Activated naive CD8-positive, alpha-beta T cell treated with anti-CD3 and anti-CD28 coated beads, Interleukin-2, amount 10 ng/mL, durations not matched to agents 7 days and 5 days (primary cell): ENCODE measurements around the gene TPTE. TPM values are rescaled to one million over a fixed set of nuclear protein-coding genes. Genes with fewer than 3 reads are reported as not detected.
"Not testable (repeated sequence)": the region's sequence is repeated elsewhere in the genome, so short reads cannot be mapped to it uniquely, and the experiment has no call there.

ENCODE experiments used
- ATAC-seq: fragments of 150-1000 bp; cut with Tn5 transposase; one replicate; pipeline ENCODE4 v1.10.0; 2021; ENCODE audit warnings: low read depth, moderate library complexity
- POLR2A ChIA-PET: fragments of 350-600 bp; sonication (Branson Sonifier 250); formaldehyde crosslinking; loops from one replicate; lab custom pipeline; 2021; ENCODE audit warnings: antibody characterized with exemption; lab: Charles Lee
- DNase-seq: peaks from one replicate; pipeline ENCODE4 v3.0.0; 2021
- H3K27ac Mint-ChIP-seq: one replicate; pipeline ENCODE4 v1.8.0; 2022; ENCODE audit warnings: mild to moderate bottlenecking, mixed read lengths
- H3K27me3 Mint-ChIP-seq: one replicate; pipeline ENCODE4 v1.8.0; 2022; ENCODE audit warnings: mild to moderate bottlenecking, moderate library complexity, mixed read lengths
- H3K36me3 Mint-ChIP-seq: one replicate; pipeline ENCODE4 v1.8.0; 2021; ENCODE audit warnings: mild to moderate bottlenecking, mixed read lengths
- H3K4me1 Mint-ChIP-seq: one replicate; pipeline ENCODE4 v1.8.0; 2021; ENCODE audit warnings: mixed read lengths
- H3K4me3 Mint-ChIP-seq: one replicate; pipeline ENCODE4 v1.8.0; 2022; ENCODE audit warnings: mild to moderate bottlenecking, moderate library complexity, mixed read lengths
- H3K9me3 Mint-ChIP-seq: one replicate; pipeline ENCODE4 v1.8.0; 2021; ENCODE audit warnings: mixed read lengths
- total RNA-seq, 2 experiments: library from RNA; stranded (reverse); gene quantifications; one replicate each; pipeline ENCODE4 v1.2.3, GENCODE V29; 2021

Gene TPTE
- total RNA-seq = not detected

DNA sequence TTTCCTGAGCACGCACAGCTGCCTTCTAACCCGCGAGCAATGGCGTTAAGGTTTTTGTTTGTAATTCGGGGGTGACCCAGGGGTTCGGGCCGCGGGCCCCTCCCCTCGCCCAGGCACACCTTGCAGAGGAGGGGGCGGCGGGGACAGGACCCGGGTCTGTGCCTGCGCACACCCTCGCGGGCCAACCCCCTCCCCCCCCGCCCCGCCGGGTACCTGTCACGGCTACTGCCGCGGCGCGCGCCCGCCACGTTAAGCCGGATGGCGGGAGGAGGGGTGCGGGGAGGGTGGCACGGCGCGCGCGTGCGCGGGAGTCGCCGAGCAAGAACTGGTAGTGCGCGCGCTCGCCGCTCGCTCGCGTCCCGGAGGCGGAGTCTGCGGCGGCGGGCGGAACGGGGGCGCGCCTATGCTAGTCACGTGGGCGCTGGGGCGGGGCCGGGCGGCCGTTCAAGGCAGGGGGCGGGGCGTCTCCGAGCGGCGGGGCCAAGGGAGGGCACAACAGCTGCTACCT is at the start of gene TPTE:
Gene TPTE, plus strand, starts transcription at position 493 of the 508 bp plus-strand sequence. CDS start 17,141 bp downstream, outside the sequence.
- POLR2A ChIA-PET = no interaction called here

GRCh38 chr21:10471999-10472398 is 49.4 kb upstream of the TPTE start:
- DNase-seq, H3K27ac Mint-ChIP-seq, ATAC-seq, H3K36me3 Mint-ChIP-seq, H3K27me3 Mint-ChIP-seq, H3K9me3 Mint-ChIP-seq, H3K4me3 Mint-ChIP-seq, POLR2A ChIA-PET, H3K4me1 Mint-ChIP-seq: not testable (repeated sequence)

More for the DNA sequence above, at the start of gene TPTE:
- H3K4me3 Mint-ChIP-seq = no peak within 1 kb of the TSS
- no peak for DNase-seq
- H3K4me1 Mint-ChIP-seq = no peaks in the 10 kb centered on the region
- ATAC-seq = no peak
- no peaks in the 10 kb centered on the region for H3K36me3 Mint-ChIP-seq
- no peak within 1 kb of the TSS for H3K27ac Mint-ChIP-seq
- H3K27me3 Mint-ChIP-seq = no peaks in the 10 kb centered on the region
- peaks cover 31% of the 10 kb centered on the region for H3K9me3 Mint-ChIP-seq

- H3K27me3 Mint-ChIP-seq, ATAC-seq, H3K36me3 Mint-ChIP-seq, H3K4me1 Mint-ChIP-seq, H3K4me3 Mint-ChIP-seq, H3K27ac Mint-ChIP-seq, POLR2A ChIA-PET, DNase-seq: not testable (repeated sequence)
- peaks cover 21% of the 10 kb centered on the region for H3K9me3 Mint-ChIP-seq
Measured at GRCh38 chr21:10477794-10478193, 43.6 kb upstream of the TPTE start.

DNA sequence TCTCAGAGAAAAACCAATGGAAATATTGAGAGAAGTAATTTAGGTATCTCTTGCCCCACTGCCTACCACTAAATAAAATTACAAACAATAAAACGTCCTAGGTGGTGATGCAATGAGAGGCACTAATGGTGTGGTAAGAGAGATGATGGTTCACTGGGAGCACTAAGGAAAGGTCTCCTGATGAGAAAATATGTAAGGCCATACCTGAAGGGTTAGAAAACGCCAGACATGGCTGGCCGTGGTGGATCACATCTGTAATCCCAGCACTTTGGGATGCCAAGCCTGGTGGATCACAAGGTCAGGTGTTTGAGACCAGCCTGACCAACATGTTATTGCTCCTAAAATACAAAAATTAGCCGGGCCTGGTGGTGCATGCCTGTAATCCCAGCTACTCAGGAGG is 41.5 kb upstream of the TPTE start:
- H3K4me3 Mint-ChIP-seq, DNase-seq, ATAC-seq, H3K27ac Mint-ChIP-seq, H3K27me3 Mint-ChIP-seq, H3K36me3 Mint-ChIP-seq, POLR2A ChIA-PET, H3K4me1 Mint-ChIP-seq: not testable (repeated sequence)
- peaks cover 23% of the 10 kb centered on the region for H3K9me3 Mint-ChIP-seq

DNA sequence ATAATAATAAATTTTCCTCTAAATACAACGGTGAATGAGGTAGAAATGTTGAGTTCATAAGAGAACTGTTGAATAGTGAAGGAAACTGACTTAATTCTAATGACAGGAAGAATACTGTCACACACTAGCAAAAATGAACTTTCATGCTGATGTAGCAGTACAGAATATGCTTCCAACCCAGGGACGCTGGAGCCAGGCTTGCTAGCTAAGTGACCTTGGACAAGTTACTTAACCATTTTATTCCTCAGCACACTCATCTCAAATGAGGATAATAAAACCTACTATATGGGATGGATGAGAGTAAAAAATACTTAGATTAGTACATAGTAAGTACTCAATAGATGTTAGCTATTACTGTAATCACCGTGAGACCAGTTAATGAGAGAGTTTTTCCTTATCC is 36.5 kb upstream of the TPTE start:
- H3K36me3 Mint-ChIP-seq, H3K4me1 Mint-ChIP-seq, ATAC-seq, POLR2A ChIA-PET, H3K27ac Mint-ChIP-seq, DNase-seq, H3K27me3 Mint-ChIP-seq, H3K4me3 Mint-ChIP-seq: not testable (repeated sequence)
- H3K9me3 Mint-ChIP-seq = peaks cover 18% of the 10 kb centered on the region

DNA sequence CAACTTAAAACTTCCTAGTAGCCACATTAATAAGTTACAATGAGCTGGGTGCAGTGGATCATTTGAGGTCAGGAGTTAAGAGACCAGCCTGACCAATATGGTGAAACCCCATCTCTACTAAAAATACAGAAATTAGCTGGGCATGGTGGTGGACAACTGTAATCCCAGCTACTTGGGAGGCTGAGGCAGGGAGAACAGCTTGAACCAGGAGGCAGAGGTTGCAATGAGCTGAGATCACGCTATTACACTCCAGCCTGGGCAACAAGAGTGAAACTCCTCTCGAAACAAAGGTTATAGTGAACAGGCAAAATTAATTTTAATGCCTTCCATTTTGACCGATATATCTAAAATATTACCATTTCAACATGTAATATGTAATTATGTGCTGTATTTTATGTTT is 30.9 kb upstream of the TPTE start:
- H3K27ac Mint-ChIP-seq, H3K27me3 Mint-ChIP-seq, H3K36me3 Mint-ChIP-seq, H3K4me3 Mint-ChIP-seq, H3K9me3 Mint-ChIP-seq, ATAC-seq, H3K4me1 Mint-ChIP-seq, POLR2A ChIA-PET, DNase-seq: not testable (repeated sequence)

GRCh38 chr21:10511116-10511515 is 10.3 kb upstream of the TPTE start:
- no peak overlapping the region for H3K27ac Mint-ChIP-seq
- no peak for ATAC-seq
- H3K4me3 Mint-ChIP-seq = no peak overlapping the region
- H3K27me3 Mint-ChIP-seq = no peaks in the 10 kb centered on the region
- POLR2A ChIA-PET = no interaction called here
- peaks cover 17% of the 10 kb centered on the region for H3K9me3 Mint-ChIP-seq
- H3K4me1 Mint-ChIP-seq = no peaks in the 10 kb centered on the region
- no peak for DNase-seq
- H3K36me3 Mint-ChIP-seq = no peaks in the 10 kb centered on the region

DNA sequence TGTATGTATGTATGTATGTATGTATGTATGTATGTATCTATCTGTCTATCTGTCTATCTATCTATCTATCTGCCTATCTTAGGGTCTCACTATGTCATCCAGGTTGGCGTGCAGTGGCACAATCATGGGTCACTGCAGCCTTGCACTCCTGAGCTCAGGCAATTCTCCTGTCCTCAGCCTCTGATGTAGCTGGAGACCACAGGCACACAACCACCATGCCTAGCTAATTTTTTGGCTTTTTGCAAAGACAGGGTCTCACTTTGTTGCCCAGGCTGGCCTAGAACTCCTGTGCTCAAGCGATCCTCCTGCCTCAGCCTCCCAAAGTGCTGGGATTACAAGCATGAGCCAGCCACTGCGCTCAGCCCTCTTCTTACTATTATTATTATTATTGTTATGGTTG is 4.5 kb upstream of the TPTE start:
- ATAC-seq, H3K4me3 Mint-ChIP-seq, H3K27ac Mint-ChIP-seq, H3K36me3 Mint-ChIP-seq, H3K4me1 Mint-ChIP-seq, H3K27me3 Mint-ChIP-seq, DNase-seq, POLR2A ChIA-PET: not testable (repeated sequence)
- H3K9me3 Mint-ChIP-seq = peaks cover 37% of the 10 kb centered on the region

GRCh38 chr21:10517904-10518303 is 3.5 kb upstream of the TPTE start:
- H3K27ac Mint-ChIP-seq, ATAC-seq, H3K36me3 Mint-ChIP-seq, DNase-seq, POLR2A ChIA-PET, H3K27me3 Mint-ChIP-seq, H3K4me1 Mint-ChIP-seq, H3K4me3 Mint-ChIP-seq: not testable (repeated sequence)
- peaks cover 37% of the 10 kb centered on the region for H3K9me3 Mint-ChIP-seq

DNA sequence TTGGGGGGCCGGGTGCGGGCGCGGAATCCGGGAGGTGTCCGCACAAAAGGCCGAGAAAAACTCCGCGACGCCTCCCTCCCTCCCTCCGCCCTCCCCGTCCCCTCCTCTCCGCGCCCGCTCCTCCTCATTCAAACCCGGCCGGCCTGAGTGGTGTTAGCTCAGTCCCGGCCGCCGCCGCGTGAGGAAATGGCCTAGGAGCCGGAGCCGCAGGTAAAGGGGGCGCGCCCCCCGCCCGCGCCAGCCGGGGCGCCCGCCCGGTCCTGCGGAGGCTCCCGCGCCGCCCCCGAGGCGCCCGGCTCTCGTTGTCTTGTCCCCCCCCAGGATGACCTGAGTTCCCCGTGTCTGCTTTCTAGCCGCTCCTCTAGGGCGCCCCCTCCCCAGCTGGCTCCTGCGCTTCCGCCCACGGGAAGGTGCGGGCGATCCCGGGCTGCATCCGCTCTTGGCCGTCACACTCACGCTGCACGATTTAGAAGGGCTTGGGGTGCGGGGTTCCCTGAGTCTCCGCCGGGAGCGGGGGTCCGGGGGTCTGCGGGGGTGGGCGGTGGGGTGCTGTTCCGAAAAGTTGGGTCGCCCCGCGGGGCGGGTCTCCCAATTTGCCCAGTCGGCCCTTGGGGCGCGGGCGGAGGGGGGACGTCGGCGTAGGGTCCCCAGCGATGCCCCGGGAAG is 585 bp downstream of the TPTE start:
- POLR2A ChIA-PET, H3K36me3 Mint-ChIP-seq, H3K27me3 Mint-ChIP-seq, H3K4me1 Mint-ChIP-seq, H3K27ac Mint-ChIP-seq, DNase-seq, H3K4me3 Mint-ChIP-seq: not testable (repeated sequence)
- peaks cover 25% of the 10 kb centered on the region for H3K9me3 Mint-ChIP-seq
- ATAC-seq = peak; percentile 47

- DNase-seq = no peak
- Mint-ChIP-seq H3K4me3 (no peak overlapping the region), H3K27ac (no peak overlapping the region), H3K4me1 (no peaks in the 10 kb centered on the region), H3K36me3 (no peaks in the 10 kb centered on the region), H3K9me3 (peaks cover 8% of the 10 kb centered on the region), H3K27me3 (no peaks in the 10 kb centered on the region)
- POLR2A ChIA-PET = no interaction called here
- ATAC-seq = no peak
Measured at GRCh38 chr21:10539956-10540355, 18.6 kb downstream of the TPTE start.

GRCh38 chr21:10544376-10544775 is 23.0 kb downstream of the TPTE start:
- H3K4me3 Mint-ChIP-seq, DNase-seq, POLR2A ChIA-PET, ATAC-seq, H3K36me3 Mint-ChIP-seq, H3K27ac Mint-ChIP-seq, H3K4me1 Mint-ChIP-seq, H3K27me3 Mint-ChIP-seq: not testable (repeated sequence)
- peaks cover 22% of the 10 kb centered on the region for H3K9me3 Mint-ChIP-seq

GRCh38 chr21:10547868-10548267 is 26.5 kb downstream of the TPTE start:
- H3K9me3 Mint-ChIP-seq = peaks cover 35% of the 10 kb centered on the region
- H3K27me3 Mint-ChIP-seq, POLR2A ChIA-PET: not testable (repeated sequence)

DNA sequence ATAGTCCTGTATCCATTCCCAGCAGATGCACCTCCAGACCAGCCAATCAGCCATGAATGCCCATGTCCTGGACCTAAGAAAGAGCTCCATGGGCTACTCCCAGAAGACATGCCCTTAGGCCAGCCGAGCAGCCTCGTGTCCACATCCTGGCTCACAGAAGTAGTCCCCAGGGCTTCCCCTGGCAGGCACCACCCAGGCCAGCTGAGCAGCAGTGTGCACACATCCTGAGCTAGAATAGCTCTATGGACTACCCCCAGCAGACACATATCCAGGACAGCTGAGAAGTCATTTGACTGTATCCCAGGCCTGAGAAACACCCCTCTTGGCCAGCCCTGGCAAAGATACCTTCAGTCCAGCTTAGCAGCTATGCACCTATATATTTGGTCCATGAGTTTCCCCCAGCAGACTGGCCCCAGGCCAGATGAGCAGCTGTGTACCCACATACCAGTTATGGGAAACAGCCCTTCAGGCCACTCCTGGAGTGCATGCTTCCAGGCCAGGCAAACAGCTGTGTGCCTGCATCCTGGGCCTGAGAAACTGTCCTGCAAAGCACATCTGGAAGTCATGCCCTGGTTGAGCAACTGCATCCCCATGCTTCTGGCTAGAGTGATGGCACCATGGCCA is 27.1 kb downstream of the TPTE start:
- DNase-seq, H3K4me1 Mint-ChIP-seq, H3K27ac Mint-ChIP-seq, POLR2A ChIA-PET, H3K4me3 Mint-ChIP-seq, H3K27me3 Mint-ChIP-seq, H3K36me3 Mint-ChIP-seq, ATAC-seq: not testable (repeated sequence)
- peaks cover 35% of the 10 kb centered on the region for H3K9me3 Mint-ChIP-seq

More at GRCh38 chr21:10547868-10548267, 26.5 kb downstream of the TPTE start:
- not testable (repeated sequence) for H3K36me3 Mint-ChIP-seq, H3K4me3 Mint-ChIP-seq, H3K27ac Mint-ChIP-seq, H3K4me1 Mint-ChIP-seq, ATAC-seq, DNase-seq
